ENCODE data around the gene ARRDC5. TPM values are rescaled to one million over a fixed set of nuclear protein-coding genes. Genes with fewer than 3 reads are reported as not detected.

Gene ARRDC5
- total and polyA plus RNA-seq, 2 of the 13 experiments (the other 11 are each of a cell fraction or from before 2014, with no cell fraction given) = not detected

- TF ChIP-seq HNRNPL (IDR thresholded peaks at IDR 0.05; ENCODE audit: low read depth, low read length) = 0 out of 2 replicates have a peak, but pooled peaks have one; percentile 25
- TF ChIP-seq GFI1 (CRISPR knock-in tag; IDR thresholded peaks at IDR 0.05; ENCODE audit: borderline replicate concordance) = no peak
- no peak for TF ChIP-seq ZNF136 (CRISPR knock-in tag; IDR thresholded peaks at IDR 0.05; ENCODE audit: low read depth)
- TF ChIP-seq MBD4 (IDR thresholded peaks at IDR 0.05; ENCODE audit: borderline replicate concordance, low read length) = no peak
- no peak for TF ChIP-seq ZNF512 (CRISPR knock-in tag; IDR thresholded peaks at IDR 0.05)
- no peak for TF ChIP-seq ELK4 (CRISPR knock-in tag; IDR thresholded peaks at IDR 0.05; ENCODE audit: borderline replicate concordance)
- no peak for TF ChIP-seq ZNF672 (CRISPR knock-in tag; IDR thresholded peaks at IDR 0.05)
- TF ChIP-seq POLR2G (IDR thresholded peaks at IDR 0.05; ENCODE audit: low read depth, low read length) = peak; percentile 80
- TF ChIP-seq ZNF414 (CRISPR knock-in tag; IDR thresholded peaks at IDR 0.05) = peak; percentile 89
- no peak for TF ChIP-seq TEAD2 (CRISPR knock-in tag; IDR thresholded peaks at IDR 0.05)
- TF ChIP-seq ATF2 (CRISPR knock-in tag; IDR thresholded peaks at IDR 0.05) = no peak
- no peak for TF ChIP-seq TSC22D2 (CRISPR knock-in tag; IDR thresholded peaks at IDR 0.05; ENCODE audit: borderline replicate concordance)
- TF ChIP-seq ZFAT (CRISPR knock-in tag; conservative IDR thresholded peaks at IDR 0.05) = no peak
- TF ChIP-seq KLF11 (CRISPR knock-in tag; IDR thresholded peaks at IDR 0.05) = no peak
- no peak for TF ChIP-seq ZEB1 (IDR thresholded peaks at IDR 0.05; ENCODE audit: insufficient replicate concordance, low read depth)
- no peak for TF ChIP-seq BRD4 (CRISPR knock-in tag; IDR thresholded peaks at IDR 0.05)
- no peak for TF ChIP-seq ZNF841 (CRISPR knock-in tag; IDR thresholded peaks at IDR 0.05; ENCODE audit: borderline replicate concordance)
- no peak for TF ChIP-seq THAP7 (CRISPR knock-in tag; IDR thresholded peaks at IDR 0.05)
- TF ChIP-seq CCAR2 (optimal IDR thresholded peaks at IDR 0.05; ENCODE audit: low read depth, low read length) = no peak
- peak; percentile 88; the same call in 1 of the 2 replicates for TF ChIP-seq ZNF558 (CRISPR knock-in tag; IDR thresholded peaks at IDR 0.05; ENCODE audit: borderline replicate concordance)
- TF ChIP-seq JUNB (CRISPR knock-in tag; IDR thresholded peaks at IDR 0.05; ENCODE audit: borderline replicate concordance) = no peak; the same call in 1 of the 2 replicates
Observed at GRCh38 chr19:4867534-4868285, 35.0 kb downstream of the ARRDC5 start, which contains the start of gene PLIN3 (continued).
